Brain microvascular endothelial cell (primary cell): ENCODE data around the gene DNAJC10.
"Not testable (repeated sequence)": the region's sequence is repeated elsewhere in the genome, so short reads cannot be mapped to it uniquely, and the experiment has no call there.

Experiments used
- DNase-seq: peaks from one replicate; pipeline ENCODE4 v3.0.0-alpha.2; 2020
- H3K27ac ChIP-seq: fragments of 250-450 bp; sonication (Bioruptor Pico); 2 replicates; pipeline ENCODE4 v1.5.1; 2020; ENCODE audit warnings: mild to moderate bottlenecking, moderate library complexity
- H3K27me3 ChIP-seq: fragments of 250-450 bp; sonication (Bioruptor Pico); replicated peaks from 2 replicates; pipeline ENCODE4 v1.5.1; 2020; ENCODE audit warnings: mild to moderate bottlenecking
- H3K36me3 ChIP-seq: fragments of 250-450 bp; sonication (Bioruptor Pico); replicated peaks from 2 replicates; pipeline ENCODE4 v1.5.1; 2020; ENCODE audit warnings: mild to moderate bottlenecking
- H3K4me3 ChIP-seq: 2 replicates; pipeline ENCODE4 v1.5.1; 2011; ENCODE audit warnings: low read depth, mild to moderate bottlenecking, control low read depth, low read length, moderate library complexity
- CTCF ChIP-seq: IDR thresholded peaks from 2 replicates; pipeline ENCODE4 v1.5.1; 2011; ENCODE audit warnings: low read depth, mild to moderate bottlenecking, moderate library complexity, low read length, control low read depth, inconsistent platforms; ENCODE audit errors: missing control alignments
- in situ Hi-C: cut with HindIII; loops from 2 replicates; pipeline ENCODE4 v1.10.0; 2017; ENCODE audit warnings: low sequenced_read_pairs, low pct_ligation_motif_present

DNAJC10 gene

GRCh38 chr2:182726473-182726872, 10.4 kb downstream of the DNAJC10 start:
- TF ChIP-seq CTCF = no peak
- in situ Hi-C loops = no loop called here
- H3K27ac ChIP-seq = no peak overlapping the region
- H3K36me3 ChIP-seq = peaks cover 28% of the 10 kb centered on the region
- no peaks in the 10 kb centered on the region for H3K27me3 ChIP-seq
- no peak overlapping the region for H3K4me3 ChIP-seq
- DNase-seq = no peak

GRCh38 chr2:182728014-182728413, 12.0 kb downstream of the DNAJC10 start:
- no peak overlapping the region for H3K4me3 ChIP-seq
- no peak for DNase-seq
- H3K36me3 ChIP-seq = peaks cover 38% of the 10 kb centered on the region
- TF ChIP-seq CTCF = no peak
- no peak overlapping the region for H3K27ac ChIP-seq
- in situ Hi-C loops = no loop called here
- H3K27me3 ChIP-seq = no peaks in the 10 kb centered on the region

- no peaks in the 10 kb centered on the region for H3K27me3 ChIP-seq
- no peak for TF ChIP-seq CTCF
- no peak overlapping the region for H3K4me3 ChIP-seq
- DNase-seq = no peak
- no peak overlapping the region for H3K27ac ChIP-seq
- H3K36me3 ChIP-seq = peaks cover 32% of the 10 kb centered on the region
- in situ Hi-C loops = no loop called here
These were observed 13.8 kb downstream of the DNAJC10 start for GRCh38 chr2:182729710-182730339.

GRCh38 chr2:182730486-182730885, 14.4 kb downstream of the DNAJC10 start:
- in situ Hi-C loops = no loop called here
- peaks cover 34% of the 10 kb centered on the region for H3K36me3 ChIP-seq
- no peak for TF ChIP-seq CTCF
- no peak overlapping the region for H3K27ac ChIP-seq
- no peak for DNase-seq
- no peak overlapping the region for H3K4me3 ChIP-seq
- H3K27me3 ChIP-seq = no peaks in the 10 kb centered on the region

- Histone ChIP-seq H3K36me3 (peaks cover 34% of the 10 kb centered on the region), H3K4me3 (no peak overlapping the region), H3K27ac (no peak overlapping the region), H3K27me3 (no peaks in the 10 kb centered on the region)
- DNase-seq = no peak
- TF ChIP-seq CTCF = no peak
- in situ Hi-C loops = no loop called here
These were observed 16.7 kb downstream of the DNAJC10 start for GRCh38 chr2:182732736-182733135.

GRCh38 chr2:182733572-182733971, 17.5 kb downstream of the DNAJC10 start:
- no peak for TF ChIP-seq CTCF
- Histone ChIP-seq H3K4me3 (no peak overlapping the region), H3K27ac (no peak overlapping the region), H3K36me3 (peaks cover 34% of the 10 kb centered on the region), H3K27me3 (no peaks in the 10 kb centered on the region)
- in situ Hi-C loops = no loop called here
- DNase-seq = no peak

GRCh38 chr2:182736856-182737255, 20.8 kb downstream of the DNAJC10 start:
- peaks cover 19% of the 10 kb centered on the region for H3K36me3 ChIP-seq
- H3K27ac ChIP-seq, H3K4me3 ChIP-seq, in situ Hi-C loops, DNase-seq, H3K27me3 ChIP-seq: not testable (repeated sequence)
